ENCODE data around the gene LMAN1L.

LMAN1L gene

DNA sequence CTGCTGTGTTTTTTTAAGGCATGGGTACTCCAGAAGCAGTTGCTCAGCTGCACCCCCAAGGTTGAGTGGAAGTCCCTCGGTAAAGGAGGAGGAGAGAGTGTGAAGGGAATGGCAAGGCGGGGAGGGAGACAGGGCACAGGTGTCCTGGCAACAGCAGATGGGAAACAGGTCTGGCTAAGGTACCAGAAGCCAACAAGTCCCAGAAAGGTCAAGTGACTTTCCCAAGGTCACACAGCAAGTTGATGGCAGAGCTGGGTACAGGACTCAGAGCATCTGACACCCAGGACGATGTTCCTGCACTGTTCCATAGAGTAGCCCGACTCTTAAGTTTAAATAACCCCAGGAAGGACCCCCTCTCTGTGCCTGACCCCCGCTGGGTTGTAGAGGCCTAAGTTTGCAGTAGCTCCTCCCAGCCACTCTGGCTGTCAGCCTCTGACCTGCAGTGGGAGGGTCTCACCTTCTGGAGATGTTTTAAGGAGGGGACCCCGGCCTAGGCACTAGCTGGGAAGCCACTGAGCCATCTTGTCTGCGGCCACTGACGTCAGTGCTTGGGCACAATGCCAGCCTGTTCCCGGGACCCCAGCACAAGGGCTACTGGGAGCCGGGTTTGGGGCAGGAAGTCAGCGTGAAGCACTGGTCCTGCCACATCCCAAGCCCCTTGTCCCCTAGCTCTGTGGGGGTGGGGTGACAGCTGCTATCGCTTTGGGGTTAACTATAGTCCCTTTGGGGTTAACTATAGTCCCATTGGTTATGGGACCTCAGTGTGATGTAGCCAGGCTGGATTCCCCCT lies 20.2 kb upstream of the LMAN1L start:
- TF ChIP-seq, protein P1, sequence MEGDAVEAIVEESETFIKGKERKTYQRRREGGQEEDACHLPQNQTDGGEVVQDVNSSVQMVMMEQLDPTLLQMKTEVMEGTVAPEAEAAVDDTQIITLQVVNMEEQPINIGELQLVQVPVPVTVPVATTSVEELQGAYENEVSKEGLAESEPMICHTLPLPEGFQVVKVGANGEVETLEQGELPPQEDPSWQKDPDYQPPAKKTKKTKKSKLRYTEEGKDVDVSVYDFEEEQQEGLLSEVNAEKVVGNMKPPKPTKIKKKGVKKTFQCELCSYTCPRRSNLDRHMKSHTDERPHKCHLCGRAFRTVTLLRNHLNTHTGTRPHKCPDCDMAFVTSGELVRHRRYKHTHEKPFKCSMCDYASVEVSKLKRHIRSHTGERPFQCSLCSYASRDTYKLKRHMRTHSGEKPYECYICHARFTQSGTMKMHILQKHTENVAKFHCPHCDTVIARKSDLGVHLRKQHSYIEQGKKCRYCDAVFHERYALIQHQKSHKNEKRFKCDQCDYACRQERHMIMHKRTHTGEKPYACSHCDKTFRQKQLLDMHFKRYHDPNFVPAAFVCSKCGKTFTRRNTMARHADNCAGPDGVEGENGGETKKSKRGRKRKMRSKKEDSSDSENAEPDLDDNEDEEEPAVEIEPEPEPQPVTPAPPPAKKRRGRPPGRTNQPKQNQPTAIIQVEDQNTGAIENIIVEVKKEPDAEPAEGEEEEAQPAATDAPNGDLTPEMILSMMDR (IDR thresholded peaks at IDR 0.05; ENCODE audit: low read depth, low read length), result no peak
- no peak overlapping the region for H3K4me3 ChIP-seq (ENCODE audit: low read depth, low read length)

DNA sequence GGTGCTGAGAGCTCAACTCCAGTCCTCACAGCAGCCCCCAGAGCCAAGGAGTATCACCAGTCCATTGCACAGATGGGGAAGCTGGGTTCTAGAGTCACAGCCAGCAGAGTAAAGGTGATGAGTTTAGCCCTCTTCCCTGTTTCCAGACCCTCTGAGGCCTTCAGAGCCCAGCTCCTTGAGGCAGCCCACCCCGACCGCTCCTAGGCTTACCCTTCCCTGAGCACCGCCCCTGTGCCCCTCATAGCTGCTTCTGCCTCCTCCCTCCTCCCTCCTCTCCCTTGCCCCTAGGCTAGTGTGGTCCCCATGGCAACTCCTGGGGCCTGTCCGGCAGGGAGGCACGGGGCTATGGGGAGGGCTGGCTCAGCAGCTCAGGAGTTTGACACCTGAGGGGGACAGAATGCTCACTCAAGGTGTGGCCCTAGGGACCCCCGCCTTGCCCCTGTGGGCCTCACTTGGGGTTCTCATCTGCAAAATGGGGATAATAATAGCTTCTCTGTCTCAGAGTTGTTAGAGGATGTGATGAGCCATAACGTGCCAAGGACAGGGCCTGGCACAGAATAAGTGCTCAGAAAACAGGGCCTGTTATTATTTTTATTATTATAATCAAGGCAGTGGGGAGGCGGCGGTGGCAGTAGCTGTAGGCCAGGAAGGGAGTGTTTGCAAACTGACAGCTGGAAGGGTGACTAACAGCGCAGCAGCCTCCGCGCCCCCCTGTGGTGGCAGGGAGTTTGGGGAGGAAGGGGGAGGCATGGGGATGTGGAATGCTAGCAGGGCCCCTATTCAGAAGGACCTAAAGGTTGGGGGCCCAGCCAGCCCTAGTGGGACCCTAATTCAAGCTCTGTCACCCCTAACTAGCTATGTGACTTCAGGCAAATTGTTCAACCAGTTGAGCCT lies 19.3 kb upstream of the LMAN1L start:
- no peak overlapping the region for H3K4me3 ChIP-seq (ENCODE audit: low read depth, low read length)
- TF ChIP-seq, protein P1 (IDR thresholded peaks at IDR 0.05; ENCODE audit: low read depth, low read length), result peak; percentile 14; the same call in 1 of the 2 replicates

DNA sequence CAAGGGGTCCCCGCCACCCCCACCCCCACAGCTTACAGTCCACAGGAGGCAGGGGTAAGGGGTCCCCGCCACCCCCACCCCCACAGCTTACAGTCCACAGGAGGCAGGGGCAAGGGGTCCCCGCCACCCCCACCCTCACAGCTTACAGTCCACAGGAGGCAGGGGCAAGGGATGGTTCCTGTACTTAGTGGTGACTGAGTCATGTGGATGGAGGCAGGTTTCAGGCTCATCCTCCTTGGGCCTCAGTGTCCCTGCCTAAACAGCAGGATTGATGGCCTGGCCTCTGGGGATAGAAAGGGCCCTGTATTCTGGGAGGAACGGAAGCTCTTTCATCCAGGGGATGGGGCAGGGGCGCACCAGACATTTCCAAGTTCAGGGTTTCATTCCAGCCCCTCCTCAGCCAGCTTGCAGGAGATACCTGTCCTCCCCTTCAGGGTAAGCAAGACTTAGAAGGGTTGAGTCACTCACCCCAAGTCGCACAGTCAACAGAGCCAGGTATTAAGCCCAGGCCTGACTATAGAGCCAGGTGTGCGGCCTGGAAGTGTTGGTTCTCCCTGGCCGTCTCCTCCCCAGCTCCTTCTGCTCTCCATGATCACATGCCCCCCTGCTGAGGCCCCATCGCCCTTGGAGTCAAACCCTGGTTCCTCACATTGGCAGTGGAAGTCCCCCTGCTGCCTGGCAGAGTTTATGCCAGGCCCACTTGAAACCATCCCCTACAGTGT lies 18.2 kb upstream of the LMAN1L start:
- TF ChIP-seq, protein P1 (IDR thresholded peaks at IDR 0.05; ENCODE audit: low read depth, low read length), result no peak
- H3K4me3 ChIP-seq (ENCODE audit: low read depth, low read length), result no peak overlapping the region

DNA sequence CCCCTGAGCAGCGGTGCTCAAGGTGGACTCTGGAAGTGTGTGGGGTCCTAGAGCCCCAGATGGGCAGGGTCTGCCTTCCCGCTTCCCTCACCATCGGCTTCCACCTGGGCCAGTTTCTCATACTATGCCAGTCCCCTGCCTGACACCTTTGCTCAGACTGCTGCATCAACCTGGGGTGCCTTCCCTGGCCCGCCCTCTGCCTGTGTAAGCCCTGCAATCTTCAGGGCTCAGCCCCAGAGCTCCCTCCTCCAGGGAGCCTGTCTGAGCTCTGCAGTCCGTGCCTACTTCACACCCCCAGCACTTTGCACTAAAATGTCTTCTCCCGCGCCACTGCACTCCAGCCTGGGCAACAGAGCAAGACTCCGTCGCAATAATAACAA lies 17.7 kb upstream of the LMAN1L start:
- TF ChIP-seq, protein P1 (IDR thresholded peaks at IDR 0.05; ENCODE audit: low read depth, low read length), result no peak
- H3K4me3 ChIP-seq (ENCODE audit: low read depth, low read length), result no peak overlapping the region

DNA sequence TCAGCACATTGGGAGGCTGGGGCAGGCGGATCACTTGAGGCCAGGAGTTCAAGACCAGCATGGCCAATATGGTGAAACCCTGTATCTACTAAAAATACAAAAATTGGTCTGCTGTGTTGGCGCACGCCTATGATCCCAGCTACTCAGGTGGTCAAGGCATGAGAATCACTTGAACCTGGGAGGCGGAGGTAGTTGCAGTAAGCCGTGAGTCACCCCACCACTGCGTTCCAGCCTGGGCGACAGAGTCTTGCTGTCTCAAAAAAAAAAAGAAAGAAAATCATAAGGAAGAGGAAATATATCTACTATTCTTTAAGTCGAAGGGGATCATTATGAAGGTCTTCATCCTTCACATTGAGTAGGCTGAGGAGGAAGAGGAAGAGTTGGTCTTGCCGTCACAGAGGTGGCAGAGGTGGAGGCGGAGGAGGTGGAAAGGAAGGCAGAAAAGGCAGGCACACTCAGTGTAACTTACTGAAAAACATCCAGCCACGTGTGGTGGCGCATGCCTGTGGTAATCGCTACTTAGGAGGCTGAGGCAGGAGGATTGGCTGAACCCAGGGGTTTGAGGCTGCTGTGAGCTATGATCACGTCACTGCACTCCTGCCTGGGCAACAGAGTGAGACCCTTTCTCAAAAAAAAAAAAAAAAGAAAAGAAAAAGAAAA lies 16.5 kb upstream of the LMAN1L start:
- H3K4me3 ChIP-seq (ENCODE audit: low read depth, low read length), result no peak overlapping the region
- TF ChIP-seq, protein P1 (IDR thresholded peaks at IDR 0.05; ENCODE audit: low read depth, low read length), result no peak

DNA sequence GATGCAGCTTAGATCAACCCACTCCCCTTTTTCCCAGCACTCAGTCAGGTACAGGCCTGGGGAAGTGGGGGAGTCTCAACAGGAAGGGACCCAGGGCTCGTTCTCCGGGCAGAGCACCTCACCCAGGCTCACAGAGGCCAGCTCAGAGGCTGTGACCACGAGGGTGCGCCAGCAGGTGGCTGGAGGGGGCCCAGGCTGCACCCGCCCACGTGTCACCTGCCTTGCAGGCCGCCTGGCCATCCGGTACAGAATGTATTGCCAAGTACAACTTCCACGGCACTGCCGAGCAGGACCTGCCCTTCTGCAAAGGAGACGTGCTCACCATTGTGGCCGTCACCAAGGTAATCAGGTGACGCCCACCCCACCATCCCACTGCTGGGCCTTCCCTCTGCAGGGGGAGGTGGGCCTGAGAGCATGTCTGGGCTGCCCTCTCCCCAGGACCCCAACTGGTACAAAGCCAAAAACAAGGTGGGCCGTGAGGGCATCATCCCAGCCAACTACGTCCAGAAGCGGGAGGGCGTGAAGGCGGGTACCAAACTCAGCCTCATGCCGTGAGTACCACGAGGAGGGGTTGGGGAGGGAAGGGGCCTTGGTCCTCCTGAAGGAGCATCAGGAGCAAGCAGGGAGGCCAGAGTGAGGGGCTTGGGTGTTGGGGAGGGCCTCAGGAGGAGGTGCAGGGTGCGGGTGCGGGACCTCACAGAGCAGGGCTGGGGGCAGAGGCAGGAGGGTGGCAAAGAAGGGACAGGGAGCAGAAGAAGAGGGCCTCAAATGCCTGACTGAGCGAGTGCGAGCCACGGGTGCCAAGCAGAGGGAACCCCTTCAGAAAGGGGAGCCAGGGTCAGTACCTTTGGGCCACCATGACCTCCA lies 14.0 kb upstream of the LMAN1L start:
- TF ChIP-seq, protein P1 (IDR thresholded peaks at IDR 0.05; ENCODE audit: low read depth, low read length), result no peak
- no peak overlapping the region for H3K4me3 ChIP-seq (ENCODE audit: low read depth, low read length)
